Esophagus (tissue), 2 donors: ENCODE data around the gene GPATCH2L. TPM values are rescaled to one million over a fixed set of nuclear protein-coding genes. Genes with fewer than 3 reads are reported as not detected.

Experiments
- H3K27ac ChIP-seq, 2 donors: one replicate each; pipeline ENCODE4 v1.5.1; 2013; ENCODE audit warnings: low read depth in 2 of 2, mild to moderate bottlenecking in 2 of 2, inconsistent platforms in 1 of 2, low read length in 1 of 2, moderate library complexity in 1 of 2
- H3K27me3 ChIP-seq, 2 donors: one replicate each; pipeline ENCODE4 v1.6.1; 2013; ENCODE audit warnings: low read length in 2 of 2, control low read depth in 1 of 2, mild to moderate bottlenecking in 1 of 2; ENCODE audit not compliant: insufficient read depth in 2 of 2, control insufficient read depth in 1 of 2
- H3K36me3 ChIP-seq, 2 donors: one replicate each; pipeline ENCODE4 v1.6.1; 2013; ENCODE audit warnings: low read length in 1 of 2; ENCODE audit not compliant: control insufficient read depth in 2 of 2, insufficient read depth in 2 of 2
- H3K4me1 ChIP-seq, 2 donors: one replicate each; pipeline ENCODE4 v1.6.1; 2013; ENCODE audit warnings: low read length in 1 of 2; ENCODE audit not compliant: control insufficient read depth in 2 of 2, insufficient read depth in 2 of 2
- H3K4me3 ChIP-seq, 2 donors: one replicate each; pipeline ENCODE4 v1.5.1; 2013; ENCODE audit warnings: low read length in 2 of 2, mild to moderate bottlenecking in 2 of 2, low read depth in 1 of 2, moderate library complexity in 1 of 2
- H3K9me3 ChIP-seq, 2 donors: one replicate each; pipeline ENCODE4 v1.6.1; 2013; ENCODE audit warnings: mild to moderate bottlenecking in 2 of 2, low read depth in 1 of 2, low read length in 1 of 2, moderate library complexity in 1 of 2; ENCODE audit not compliant: control insufficient read depth in 2 of 2, insufficient read depth in 1 of 2
- WGBS, 2 donors: extraction: QIAGEN DNeasy Blood & Tissue Kit; methylation state at CpG; one replicate each; pipeline ENCODE4 v1.1.7; 2013; 5-methylcytosine and 5-hydroxymethylcytosine counted together
- polyA plus RNA-seq, 2 donors: library from polyadenylated mRNA; stranded (reverse); fragments of 200-250 nt; gene quantifications; one replicate each; pipeline ENCODE4 v1.2.3, GENCODE V29; 2013
- donor health status: healthy with polysubstance abuse.
- donor health status: Bipolar disorder and iron deficiency.

GPATCH2L gene
- polyA plus RNA-seq, 2 donors: 4.2 to 7.2 TPM

DNA sequence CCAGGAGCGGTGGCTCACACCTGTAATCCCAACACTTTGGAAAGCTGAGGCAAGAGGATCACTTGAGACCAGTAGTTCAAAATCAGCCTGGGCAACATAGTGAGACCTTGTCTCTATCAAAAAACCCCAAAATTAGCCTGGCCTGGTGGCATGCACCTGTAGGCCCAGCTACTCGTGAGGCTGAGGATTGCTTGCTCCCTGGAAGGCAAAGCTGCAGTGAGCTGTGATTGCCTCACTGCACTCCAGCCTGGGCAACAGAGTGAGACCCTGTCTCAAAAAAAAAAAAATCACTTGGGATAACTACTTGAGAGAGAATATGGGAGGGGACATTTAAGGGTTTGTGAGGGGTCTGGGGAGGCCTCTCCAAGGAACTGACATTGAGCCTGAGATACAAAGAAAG lies 109.0 kb downstream of the GPATCH2L start:
- Histone ChIP-seq H3K4me3 (no peak overlapping the region), H3K27me3 (no peaks in the 10 kb centered on the region), H3K9me3 (peaks cover 0 to 2% of the 10 kb centered on the region in 2 donors), H3K4me1 (no peaks in the 10 kb centered on the region), H3K27ac (no peak overlapping the region), H3K36me3 (no peaks in the 10 kb centered on the region)
- 70 to 79% methylated on average over 2 of the region's 2 CpGs for WGBS, 2 donors

DNA sequence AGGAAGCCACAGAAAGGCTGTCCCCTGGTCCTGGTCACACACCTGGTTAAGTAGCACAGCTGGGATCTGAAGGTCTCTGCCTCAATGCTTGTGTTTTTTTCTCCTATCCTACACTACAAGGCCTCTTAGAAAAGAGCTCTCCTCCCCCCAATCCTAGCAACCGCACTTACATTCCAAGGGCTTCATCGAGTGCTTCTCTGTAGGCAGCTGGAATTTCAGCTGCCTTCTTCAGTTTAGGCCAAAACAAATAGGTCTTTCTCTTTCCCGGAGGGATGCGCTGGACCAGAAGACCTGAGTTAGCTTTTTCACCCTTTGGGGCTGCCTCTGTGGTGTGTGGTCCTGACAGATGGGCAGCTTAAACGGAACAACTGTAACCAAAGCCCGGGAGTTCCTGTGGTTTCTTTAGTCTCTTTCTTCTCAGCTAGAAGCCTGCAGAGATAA lies 109.7 kb downstream of the GPATCH2L start:
- peaks cover 0 to 2% of the 10 kb centered on the region in 2 donors for H3K9me3 ChIP-seq
- no peak overlapping the region for H3K27ac ChIP-seq
- no peaks in the 10 kb centered on the region for H3K4me1 ChIP-seq
- 40 to 42% methylated on average over 6 of the region's 6 CpGs for WGBS, 2 donors
- H3K27me3 ChIP-seq: no peaks in the 10 kb centered on the region
- no peak overlapping the region for H3K4me3 ChIP-seq
- no peaks in the 10 kb centered on the region for H3K36me3 ChIP-seq

DNA sequence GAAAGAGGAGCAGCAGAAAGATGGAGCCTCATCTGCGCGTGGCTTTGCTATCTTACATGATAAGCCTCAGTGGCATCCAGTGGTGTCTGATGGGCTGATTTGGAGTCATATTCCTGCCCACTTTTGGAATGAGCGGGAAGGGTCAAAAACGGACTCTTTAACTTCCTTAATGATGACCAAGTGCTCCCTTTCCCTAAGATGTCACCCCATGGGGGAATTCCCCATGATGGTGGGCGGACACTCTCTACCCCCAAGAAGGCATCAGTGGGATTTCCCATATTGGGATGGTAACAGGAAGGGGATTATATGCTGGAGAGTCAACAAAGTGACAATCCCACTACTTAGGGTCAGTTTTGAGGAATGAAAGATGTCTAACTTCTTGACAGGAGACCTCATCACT lies 110.9 kb downstream of the GPATCH2L start:
- WGBS, 2 donors: 88 to 93% methylated on average over 5 of the region's 5 CpGs
- no peaks in the 10 kb centered on the region for H3K36me3 ChIP-seq
- no peaks in the 10 kb centered on the region for H3K27me3 ChIP-seq
- H3K4me1 ChIP-seq: no peaks in the 10 kb centered on the region
- H3K27ac ChIP-seq: no peak overlapping the region
- H3K4me3 ChIP-seq: no peak overlapping the region
- peaks cover 0 to 2% of the 10 kb centered on the region in 2 donors for H3K9me3 ChIP-seq

Other genes starting within 250 kb of the GPATCH2L start
- gene TGFB3, start 169.9 kb upstream of the GPATCH2L start, polyA plus RNA-seq: 1 to 10 TPM; 2.8 to 3.9 TPM
- 10 to 100 TPM; 25.2 to 27.7 TPM for gene IFT43, start 166.2 kb upstream of the GPATCH2L start, polyA plus RNA-seq
- gene ESRRB, start 224.2 kb downstream of the GPATCH2L start, polyA plus RNA-seq: under 1 TPM in 1 of 2 donors, not detected in 1; 0.06 TPM